ENCODE results near the gene GARIN3. TPM values are rescaled to one million over a fixed set of nuclear protein-coding genes. Genes with fewer than 3 reads are reported as not detected.

GARIN3 gene
- total RNA-seq, 1 experiment from 2014 or later = not detected

DNA sequence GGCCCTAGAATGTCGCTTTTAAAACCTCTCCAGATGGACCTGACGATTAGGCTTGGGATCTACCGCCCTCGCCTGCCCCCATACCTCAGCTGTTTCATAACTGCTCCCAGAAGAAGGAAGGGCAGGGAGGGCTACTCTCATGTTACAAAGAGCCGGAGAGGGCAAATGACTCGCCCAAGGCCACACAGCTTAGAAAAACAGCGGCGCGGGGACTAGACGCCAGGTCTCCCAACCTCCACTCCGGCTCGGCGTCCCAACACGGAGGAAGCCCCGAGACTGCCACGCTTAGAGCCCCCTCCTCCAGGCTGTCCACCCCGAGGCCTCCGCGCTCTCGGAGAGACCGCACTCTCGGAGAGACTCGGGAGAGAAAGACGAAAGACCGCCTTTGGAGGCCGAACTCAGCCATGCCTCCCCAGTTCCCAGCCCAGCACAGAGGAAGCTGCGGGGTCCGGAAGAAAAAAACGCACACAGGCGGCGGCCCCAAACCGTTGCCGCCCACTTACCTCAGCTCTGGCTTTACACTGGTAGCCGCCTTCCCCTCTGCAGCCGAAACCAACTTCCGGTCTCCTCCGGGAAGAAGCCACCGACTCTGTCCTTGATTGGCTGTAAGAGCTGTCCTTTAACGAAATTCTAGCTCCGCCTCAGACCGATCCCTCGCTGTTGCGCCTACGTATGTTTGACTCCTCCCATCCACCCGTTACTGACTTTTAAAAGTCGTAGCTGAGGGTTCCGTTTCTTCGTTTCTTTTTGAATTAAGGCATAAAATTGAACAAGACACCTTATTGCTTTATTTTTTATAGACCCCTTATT lies 23.5 kb downstream of the GARIN3 start, which contains the start of gene MED7:
Gene MED7 (minus strand): TSS at position 549 of the 810 bp plus-strand sequence. CDS start 3,434 bp downstream, outside the sequence.
- peaks cover 40% of the 10 kb centered on the region for H3K36me3 Mint-ChIP-seq (ENCODE audit: insufficient read depth, unreplicated experiment)
- TF ChIP-seq, protein P1, sequence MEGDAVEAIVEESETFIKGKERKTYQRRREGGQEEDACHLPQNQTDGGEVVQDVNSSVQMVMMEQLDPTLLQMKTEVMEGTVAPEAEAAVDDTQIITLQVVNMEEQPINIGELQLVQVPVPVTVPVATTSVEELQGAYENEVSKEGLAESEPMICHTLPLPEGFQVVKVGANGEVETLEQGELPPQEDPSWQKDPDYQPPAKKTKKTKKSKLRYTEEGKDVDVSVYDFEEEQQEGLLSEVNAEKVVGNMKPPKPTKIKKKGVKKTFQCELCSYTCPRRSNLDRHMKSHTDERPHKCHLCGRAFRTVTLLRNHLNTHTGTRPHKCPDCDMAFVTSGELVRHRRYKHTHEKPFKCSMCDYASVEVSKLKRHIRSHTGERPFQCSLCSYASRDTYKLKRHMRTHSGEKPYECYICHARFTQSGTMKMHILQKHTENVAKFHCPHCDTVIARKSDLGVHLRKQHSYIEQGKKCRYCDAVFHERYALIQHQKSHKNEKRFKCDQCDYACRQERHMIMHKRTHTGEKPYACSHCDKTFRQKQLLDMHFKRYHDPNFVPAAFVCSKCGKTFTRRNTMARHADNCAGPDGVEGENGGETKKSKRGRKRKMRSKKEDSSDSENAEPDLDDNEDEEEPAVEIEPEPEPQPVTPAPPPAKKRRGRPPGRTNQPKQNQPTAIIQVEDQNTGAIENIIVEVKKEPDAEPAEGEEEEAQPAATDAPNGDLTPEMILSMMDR (IDR thresholded peaks at IDR 0.05; ENCODE audit: unreplicated experiment) = no peak
- peak within 1 kb of the TSS; percentile 96 for H3K27ac Mint-ChIP-seq (ENCODE audit: unreplicated experiment)
- H3K4me3 Mint-ChIP-seq (ENCODE audit: low read depth, unreplicated experiment) = peak within 1 kb of the TSS; percentile 92
- H3K27me3 Mint-ChIP-seq (ENCODE audit: unreplicated experiment) = no peaks in the 10 kb centered on the region
- peaks cover 12% of the 10 kb centered on the region for H3K4me1 Mint-ChIP-seq (ENCODE audit: low read depth, unreplicated experiment)
- CTCF ChIA-PET = interaction anchor here (0.5 to 2.3 kb wide), 8 partner anchors 9 to 331 kb away, joined by 3 to 11 read pairs (median 4); no protein-coding TSS in a partner anchor
- intact Hi-C loops (cut with micrococcal nuclease; ENCODE audit: unreplicated experiment) = loop anchor here (5.0 kb wide), 1 partner anchor 125 kb away; the partner anchor contains the start of gene CYFIP2
- BruUV-seq (replicated peaks) = no TSS peak
- peak; percentile 95 for DNase-seq
- H3K9me3 Mint-ChIP-seq (ENCODE audit: low read depth, unreplicated experiment) = no peaks in the 10 kb centered on the region

DNA sequence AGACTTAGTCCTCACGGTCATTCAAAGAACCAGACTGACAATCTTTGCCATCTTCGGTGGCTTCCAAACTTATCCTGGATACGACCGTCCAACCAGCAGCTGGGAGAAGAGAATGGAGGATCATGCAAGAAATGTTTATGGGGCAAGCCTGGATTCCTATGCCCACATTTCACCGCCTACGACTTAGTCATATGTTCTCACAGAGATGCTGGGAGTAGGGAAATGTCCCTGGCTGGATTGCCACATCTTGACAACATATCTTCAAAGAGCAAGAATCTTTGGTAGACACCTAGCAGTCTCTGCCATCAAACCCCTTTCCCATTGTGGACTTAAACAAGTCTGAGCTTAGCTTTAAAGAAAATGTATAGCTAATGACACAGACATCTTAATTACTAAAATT lies 28.4 kb downstream of the GARIN3 start:
- Mint-ChIP-seq H3K4me1 (ENCODE audit: low read depth, unreplicated experiment) (no peaks in the 10 kb centered on the region), H3K27ac (ENCODE audit: unreplicated experiment) (no peak overlapping the region), H3K36me3 (ENCODE audit: insufficient read depth, unreplicated experiment) (peaks cover 32% of the 10 kb centered on the region), H3K9me3 (ENCODE audit: low read depth, unreplicated experiment) (no peaks in the 10 kb centered on the region), H3K4me3 (ENCODE audit: low read depth, unreplicated experiment) (no peak overlapping the region), H3K27me3 (ENCODE audit: unreplicated experiment) (no peaks in the 10 kb centered on the region)
- TF ChIP-seq, protein P1 (IDR thresholded peaks at IDR 0.05; ENCODE audit: unreplicated experiment) = no peak
- no peak for DNase-seq
- intact Hi-C loops (cut with micrococcal nuclease; ENCODE audit: unreplicated experiment) = no loop called here
- no TSS peak for BruUV-seq (replicated peaks)
- CTCF ChIA-PET = no interaction called here

DNA sequence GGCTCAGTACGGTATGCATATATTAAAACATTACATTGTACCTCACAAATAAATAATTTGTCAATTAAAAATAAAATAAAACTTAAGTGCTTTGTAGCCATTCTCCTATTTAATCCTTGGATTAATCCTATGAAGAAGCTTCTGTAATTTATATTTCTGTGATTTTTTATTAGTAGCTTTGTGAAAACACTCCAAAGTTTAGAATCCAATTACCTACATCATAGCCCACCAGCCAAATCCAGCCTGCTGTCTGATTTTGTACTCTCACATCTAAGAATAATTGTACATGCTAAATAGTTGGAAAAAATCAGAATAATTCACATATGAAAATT lies 33.8 kb downstream of the GARIN3 start:
- Mint-ChIP-seq H3K9me3 (ENCODE audit: low read depth, unreplicated experiment) (no peaks in the 10 kb centered on the region), H3K4me1 (ENCODE audit: low read depth, unreplicated experiment) (peaks cover 9% of the 10 kb centered on the region), H3K4me3 (ENCODE audit: low read depth, unreplicated experiment) (no peak overlapping the region), H3K27me3 (ENCODE audit: unreplicated experiment) (no peaks in the 10 kb centered on the region), H3K27ac (ENCODE audit: unreplicated experiment) (no peak overlapping the region), H3K36me3 (ENCODE audit: insufficient read depth, unreplicated experiment) (peaks cover 14% of the 10 kb centered on the region)
- CTCF ChIA-PET = interaction anchor here (0.7 to 1.7 kb wide), 10 partner anchors 10 to 308 kb away, joined by 3 to 11 read pairs (median 4); partner anchors contain the start of genes HAVCR1 and MED7
- DNase-seq = no peak
- BruUV-seq (replicated peaks) = no TSS peak
- intact Hi-C loops (cut with micrococcal nuclease; ENCODE audit: unreplicated experiment) = loop anchor here (1.0 to 5.0 kb wide), 8 partner anchors 60 to 1187 kb away; no protein-coding TSS in a partner anchor
- TF ChIP-seq, protein P1 (IDR thresholded peaks at IDR 0.05; ENCODE audit: unreplicated experiment) = peak; percentile 5

DNA sequence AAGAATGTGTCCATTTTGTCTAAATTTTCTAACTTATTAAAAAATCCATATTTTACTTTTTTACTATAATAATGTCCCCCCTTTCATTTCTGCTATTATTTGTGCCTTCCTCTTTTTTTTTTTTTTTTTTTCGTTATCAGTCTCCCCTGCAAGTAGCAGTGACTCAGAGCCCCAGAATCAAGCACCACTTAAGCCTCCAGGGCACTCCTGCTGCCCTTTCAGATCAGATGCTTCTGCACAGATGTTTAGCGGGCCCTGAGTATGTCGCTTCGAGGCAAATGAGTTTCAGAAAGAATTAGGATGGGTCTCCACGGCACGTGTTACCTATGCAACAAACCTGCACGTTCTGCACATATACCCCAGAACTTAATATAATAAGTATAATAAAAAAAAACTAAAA lies 35.1 kb downstream of the GARIN3 start:
- no peaks in the 10 kb centered on the region for H3K9me3 Mint-ChIP-seq (ENCODE audit: low read depth, unreplicated experiment)
- peaks cover 9% of the 10 kb centered on the region for H3K4me1 Mint-ChIP-seq (ENCODE audit: low read depth, unreplicated experiment)
- CTCF ChIA-PET = interaction anchor here (0.6 to 1.7 kb wide), 6 partner anchors 72 to 1187 kb away, joined by 3 to 10 read pairs (median 7); partner anchors contain the start of gene HAVCR1
- TF ChIP-seq, protein P1 (IDR thresholded peaks at IDR 0.05; ENCODE audit: unreplicated experiment) = no peak
- peaks cover 10% of the 10 kb centered on the region for H3K36me3 Mint-ChIP-seq (ENCODE audit: insufficient read depth, unreplicated experiment)
- intact Hi-C loops (cut with micrococcal nuclease; ENCODE audit: unreplicated experiment) = loop anchor here (2.0 to 5.0 kb wide), 5 partner anchors 59 to 454 kb away; no protein-coding TSS in a partner anchor
- peak; percentile 19 for DNase-seq
- H3K4me3 Mint-ChIP-seq (ENCODE audit: low read depth, unreplicated experiment) = no peak overlapping the region
- no TSS peak for BruUV-seq (replicated peaks)
- no peak overlapping the region for H3K27ac Mint-ChIP-seq (ENCODE audit: unreplicated experiment)
- no peaks in the 10 kb centered on the region for H3K27me3 Mint-ChIP-seq (ENCODE audit: unreplicated experiment)

All from Calu3 (cell line).